SK-N-SH (cell line): ENCODE measurements around the gene ANO4.

Experiments used
- EP300 ChIP-seq, 2 experiments: IDR thresholded peaks; 2 replicates each; pipeline versions ENCODE4 v1.4.0 to v1.6.1; 2012; ENCODE audit warnings: borderline replicate concordance in 1 of 2, low read depth in 1 of 2, low read length in 1 of 2
- EZH2phosphoT487 ChIP-seq: fragments of 200-600 bp; sonication (generic); IDR thresholded peaks from 2 replicates; pipeline ENCODE4 v1.6.1; 2017; ENCODE audit warnings: low read depth, mixed run types, mild to moderate bottlenecking, antibody characterized with exemption, moderate library complexity, borderline replicate concordance
- FOXM1 ChIP-seq: IDR thresholded peaks from 2 replicates; pipeline ENCODE4 v1.4.0; 2012; ENCODE audit warnings: low read depth, mild to moderate bottlenecking
- GABPA ChIP-seq: IDR thresholded peaks from 2 replicates; pipeline ENCODE4 v1.4.0; 2012; ENCODE audit warnings: low read depth, mild to moderate bottlenecking
- RAD21 ChIP-seq: IDR thresholded peaks from 2 replicates; pipeline ENCODE4 v1.6.1; 2012; ENCODE audit warnings: mild to moderate bottlenecking, low read length
- TF ChIP-seq, protein P1 (sequence below): fragments of 200-600 bp; sonication (generic); IDR thresholded peaks from 2 replicates; pipeline ENCODE4 v1.6.1; 2017; ENCODE audit warnings: antibody characterized with exemption, mild to moderate bottlenecking, moderate library complexity
- TF ChIP-seq, protein P2 (sequence below): IDR thresholded peaks from 2 replicates; pipeline ENCODE4 v1.4.0; 2012; ENCODE audit warnings: low read depth
- TF ChIP-seq, protein P3 (sequence below): fragments of 150-350 bp; IDR thresholded peaks from 2 replicates; pipeline ENCODE4 v1.6.1; 2017; ENCODE audit warnings: antibody characterized with exemption, low read length, low read depth, borderline replicate concordance

DNA sequence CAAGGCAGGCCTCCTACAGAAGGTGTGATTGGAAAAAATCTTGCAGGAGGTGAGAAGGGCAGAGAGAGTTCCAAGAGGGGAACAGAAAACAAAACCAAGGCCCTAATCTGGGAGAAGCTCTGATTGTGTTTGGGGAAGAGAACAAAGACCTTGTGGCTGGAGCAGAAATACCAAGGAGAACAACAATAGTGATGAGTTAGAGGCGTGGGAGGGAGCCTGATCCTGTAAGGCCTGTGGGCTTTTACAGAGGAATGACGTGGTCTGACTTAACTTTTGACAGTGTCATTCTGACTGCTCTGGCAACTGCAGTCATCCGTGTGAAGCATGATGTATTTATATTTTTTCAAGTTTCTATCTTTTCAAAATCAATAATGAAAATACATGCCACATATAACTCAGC lies 200.6 kb downstream of the ANO4 start:
- TF ChIP-seq, protein P1, sequence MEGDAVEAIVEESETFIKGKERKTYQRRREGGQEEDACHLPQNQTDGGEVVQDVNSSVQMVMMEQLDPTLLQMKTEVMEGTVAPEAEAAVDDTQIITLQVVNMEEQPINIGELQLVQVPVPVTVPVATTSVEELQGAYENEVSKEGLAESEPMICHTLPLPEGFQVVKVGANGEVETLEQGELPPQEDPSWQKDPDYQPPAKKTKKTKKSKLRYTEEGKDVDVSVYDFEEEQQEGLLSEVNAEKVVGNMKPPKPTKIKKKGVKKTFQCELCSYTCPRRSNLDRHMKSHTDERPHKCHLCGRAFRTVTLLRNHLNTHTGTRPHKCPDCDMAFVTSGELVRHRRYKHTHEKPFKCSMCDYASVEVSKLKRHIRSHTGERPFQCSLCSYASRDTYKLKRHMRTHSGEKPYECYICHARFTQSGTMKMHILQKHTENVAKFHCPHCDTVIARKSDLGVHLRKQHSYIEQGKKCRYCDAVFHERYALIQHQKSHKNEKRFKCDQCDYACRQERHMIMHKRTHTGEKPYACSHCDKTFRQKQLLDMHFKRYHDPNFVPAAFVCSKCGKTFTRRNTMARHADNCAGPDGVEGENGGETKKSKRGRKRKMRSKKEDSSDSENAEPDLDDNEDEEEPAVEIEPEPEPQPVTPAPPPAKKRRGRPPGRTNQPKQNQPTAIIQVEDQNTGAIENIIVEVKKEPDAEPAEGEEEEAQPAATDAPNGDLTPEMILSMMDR: no peak
- TF ChIP-seq FOXM1: no peak
- no peak for TF ChIP-seq EP300 (IDR thresholded peaks at IDR 0.05; ENCODE audit: borderline replicate concordance in 1 of 2, low read depth in 1 of 2, low read length in 1 of 2)
- TF ChIP-seq EZH2phosphoT487: no peak
- TF ChIP-seq, protein P2, sequence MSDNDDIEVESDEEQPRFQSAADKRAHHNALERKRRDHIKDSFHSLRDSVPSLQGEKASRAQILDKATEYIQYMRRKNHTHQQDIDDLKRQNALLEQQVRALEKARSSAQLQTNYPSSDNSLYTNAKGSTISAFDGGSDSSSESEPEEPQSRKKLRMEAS: no peak
- no peak for TF ChIP-seq RAD21
- TF ChIP-seq, protein P3, sequence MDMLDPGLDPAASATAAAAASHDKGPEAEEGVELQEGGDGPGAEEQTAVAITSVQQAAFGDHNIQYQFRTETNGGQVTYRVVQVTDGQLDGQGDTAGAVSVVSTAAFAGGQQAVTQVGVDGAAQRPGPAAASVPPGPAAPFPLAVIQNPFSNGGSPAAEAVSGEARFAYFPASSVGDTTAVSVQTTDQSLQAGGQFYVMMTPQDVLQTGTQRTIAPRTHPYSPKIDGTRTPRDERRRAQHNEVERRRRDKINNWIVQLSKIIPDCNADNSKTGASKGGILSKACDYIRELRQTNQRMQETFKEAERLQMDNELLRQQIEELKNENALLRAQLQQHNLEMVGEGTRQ: no peak
- TF ChIP-seq GABPA: no peak
